ENCODE results near the gene PPP4R2.
"Not testable (repeated sequence)": the region's sequence is repeated elsewhere in the genome, so short reads cannot be mapped to it uniquely, and the experiment has no call there.

The PPP4R2 gene

DNA sequence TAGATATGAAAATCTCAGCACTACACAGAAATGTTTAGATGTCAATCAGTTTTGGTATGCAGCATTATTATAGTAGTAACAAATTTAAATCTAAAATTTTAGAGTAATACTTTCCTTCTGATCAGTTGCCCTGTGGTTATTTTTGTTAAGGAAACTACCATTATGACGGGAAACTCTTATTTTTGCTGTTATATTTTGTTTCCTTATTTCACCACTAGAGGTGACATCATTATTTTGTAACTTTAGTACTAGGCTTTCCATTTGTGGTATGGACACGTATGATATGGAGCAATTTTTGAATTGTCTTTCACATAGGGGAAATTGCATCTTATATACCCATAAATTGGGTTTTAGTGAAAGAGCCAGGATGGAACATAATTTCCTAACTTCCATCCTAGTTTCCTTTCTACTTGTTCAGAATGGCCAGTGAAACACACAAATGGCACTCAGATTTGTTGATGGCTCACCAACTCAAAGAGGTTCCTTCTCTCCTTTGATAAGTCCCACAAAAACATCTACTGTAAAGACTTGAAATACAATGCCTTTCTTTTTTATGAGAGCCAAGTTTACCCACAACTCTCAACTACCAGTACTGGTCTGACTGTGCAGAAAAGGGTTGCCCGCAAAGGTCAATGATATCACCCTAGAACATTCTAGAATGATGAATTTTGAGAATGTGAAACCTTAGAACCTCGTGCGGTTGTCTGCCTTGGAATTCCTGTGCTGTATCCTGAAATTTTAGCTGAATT, 19.4 kb upstream of the PPP4R2 start:
- DNase-seq, result peak in 1 of 2 experiments; percentile 39

DNA sequence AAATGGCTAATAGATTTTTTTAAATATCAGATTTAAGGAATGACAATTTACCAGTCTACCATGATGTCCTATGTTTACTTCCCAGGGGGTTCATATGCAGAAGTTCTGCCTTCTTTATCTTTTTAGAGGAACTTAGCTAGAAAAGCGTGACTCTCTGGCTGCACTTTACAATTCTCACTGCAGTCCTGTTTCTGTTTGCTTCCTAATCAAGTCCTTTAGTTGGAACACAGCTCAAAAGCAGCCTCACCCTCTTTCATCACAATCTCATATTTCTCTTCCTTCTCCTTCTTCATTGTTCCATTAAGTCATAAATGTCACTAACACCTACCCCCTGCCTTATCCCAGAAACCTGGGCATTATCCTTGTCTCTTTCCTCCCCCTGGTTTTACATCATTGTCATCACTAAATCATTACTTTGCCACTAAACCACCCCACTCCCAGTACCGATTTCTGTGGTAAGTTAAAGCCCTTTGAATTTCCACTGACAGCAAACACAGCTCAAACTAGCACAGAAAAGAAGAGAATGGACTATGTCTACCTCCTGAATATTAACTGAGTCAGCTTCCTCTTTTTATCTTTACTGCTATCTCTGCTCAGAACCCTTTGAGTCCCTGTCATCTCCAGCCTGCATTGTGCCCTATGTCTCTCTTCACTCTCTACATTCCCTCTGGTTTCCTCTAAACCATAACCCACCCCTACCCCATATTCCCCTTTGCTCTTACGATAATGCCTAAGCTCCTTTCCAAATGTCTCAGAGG, 13.8 kb upstream of the PPP4R2 start:
- no peak for DNase-seq

DNA sequence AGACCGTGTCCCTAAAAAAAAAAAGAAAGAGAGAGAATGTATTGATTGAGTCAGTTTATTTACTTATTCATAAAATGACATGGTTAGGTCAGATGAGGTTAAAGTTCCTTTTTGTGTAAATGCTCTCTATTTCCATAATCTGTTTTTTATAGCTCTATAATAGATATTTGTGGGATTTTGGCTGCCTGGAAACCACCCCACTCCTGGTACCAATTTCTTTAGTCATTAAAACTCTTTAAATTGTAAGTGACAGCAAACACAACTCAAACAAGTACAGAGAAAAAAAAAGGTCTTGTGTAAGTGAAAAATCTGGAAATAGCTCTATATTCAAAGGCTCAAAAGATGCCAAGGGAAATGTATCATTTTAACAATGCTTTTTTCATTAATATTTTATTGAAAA, 11.0 kb upstream of the PPP4R2 start:
- no peak for DNase-seq

DNA sequence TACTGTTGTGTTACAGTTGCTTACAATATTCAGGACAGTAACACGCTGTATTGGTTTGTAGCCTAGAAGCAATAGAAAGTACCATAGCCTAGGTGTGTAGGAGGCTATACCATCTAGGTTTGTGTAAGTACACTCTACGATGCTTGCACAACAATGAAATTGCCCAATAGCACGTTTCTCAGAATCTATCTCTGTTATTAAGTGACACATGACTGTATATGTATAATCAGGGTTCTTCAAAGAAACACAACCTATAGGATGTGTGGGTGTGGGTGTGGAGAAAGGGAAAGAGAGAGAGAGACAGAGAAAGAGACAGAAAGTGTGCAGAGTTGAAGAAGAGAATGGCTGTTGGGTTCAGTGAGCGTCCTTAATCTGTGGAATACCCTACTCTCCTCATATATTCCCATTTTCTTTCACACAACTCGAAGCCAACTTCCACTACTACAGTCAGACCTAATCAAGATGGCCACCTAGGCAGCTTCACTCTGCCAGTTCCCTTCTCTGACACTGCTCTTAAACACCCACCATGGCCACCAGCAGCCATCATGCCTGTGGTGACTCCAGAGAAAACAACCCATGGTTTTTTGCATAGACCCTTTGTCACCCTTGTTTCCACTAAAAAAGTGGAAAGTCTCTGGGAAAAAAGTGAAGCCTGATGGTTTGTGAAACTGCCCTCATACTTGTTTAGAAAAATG, 5.8 kb upstream of the PPP4R2 start:
- DNase-seq, result no peak

DNA sequence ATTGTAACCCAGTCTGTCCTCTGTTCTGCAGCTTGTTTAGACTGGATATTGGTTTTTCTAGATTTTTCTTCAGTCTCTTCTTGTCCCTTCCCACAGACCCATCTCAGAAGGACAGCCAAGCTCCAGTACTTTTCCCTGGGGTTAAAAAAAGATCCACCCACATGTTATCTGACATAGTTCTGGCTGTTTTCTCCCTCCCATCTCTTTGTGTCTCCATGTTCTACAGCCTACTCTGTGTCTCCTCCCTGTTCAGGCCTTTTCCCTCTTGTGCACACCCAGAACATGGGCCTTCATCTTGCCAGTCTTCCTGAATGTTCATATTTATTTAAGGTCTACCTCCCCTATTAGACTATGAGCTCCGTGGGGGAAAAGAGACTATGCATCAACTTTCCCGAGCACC, 5.1 kb upstream of the PPP4R2 start:
- DNase-seq, result no peak

DNA sequence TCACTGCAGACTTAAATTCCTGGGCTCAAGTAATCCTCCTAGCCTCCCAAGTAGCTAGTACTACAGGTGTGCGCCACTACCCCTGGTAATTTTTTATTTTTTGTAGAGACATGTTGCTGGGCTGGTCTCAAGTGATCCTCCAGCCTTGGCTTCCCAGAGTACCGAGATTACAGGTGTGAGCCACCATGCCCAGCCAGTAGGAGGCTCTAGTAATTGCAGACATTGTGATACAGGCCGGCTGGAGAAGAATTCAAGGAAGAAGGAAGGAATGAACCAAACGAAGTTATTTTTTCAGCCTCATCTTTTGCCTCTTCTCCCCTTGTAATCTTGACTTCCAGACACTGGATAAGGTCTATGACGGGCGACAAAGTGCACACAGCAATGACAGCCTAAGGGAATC, 3.2 kb upstream of the PPP4R2 start:
- DNase-seq, result no peak

DNA sequence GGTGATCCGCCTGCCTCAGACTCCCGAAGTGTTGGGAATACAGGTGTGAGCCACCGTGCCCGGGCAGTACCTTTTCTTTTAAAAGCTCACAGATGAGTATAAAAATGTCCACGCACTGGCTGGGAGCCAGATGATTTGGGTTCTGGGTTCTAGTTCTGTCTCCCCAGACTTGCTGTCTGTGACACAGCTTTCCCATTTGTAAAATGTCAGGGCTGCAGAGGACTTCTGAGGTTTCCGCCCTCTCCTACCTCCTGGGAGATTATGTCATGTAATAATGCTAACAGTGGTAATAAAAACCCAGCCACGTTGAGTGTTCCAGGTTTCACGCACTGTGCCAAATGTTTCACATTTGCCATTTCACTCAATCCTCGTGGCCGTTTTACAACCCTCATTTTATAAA, 1.3 kb upstream of the PPP4R2 start:
- no peak for DNase-seq

DNA sequence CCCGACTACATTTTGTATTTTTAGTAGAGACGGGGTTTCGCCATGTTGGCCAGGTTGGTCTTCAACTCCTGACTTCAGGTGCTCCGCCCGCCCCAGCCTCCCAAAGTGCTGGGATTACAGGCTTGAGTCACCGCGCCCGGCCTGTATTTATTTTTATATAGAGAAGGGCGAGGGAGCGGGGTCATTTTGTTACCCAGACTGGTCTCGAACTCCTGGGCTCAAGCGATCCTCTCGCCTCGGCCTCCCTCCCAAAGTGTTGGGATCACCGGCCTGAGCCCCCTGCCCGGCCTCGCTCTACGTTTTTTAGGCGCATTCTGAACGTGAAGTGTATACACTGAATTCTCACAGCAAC, 514 bp upstream of the PPP4R2 start:
- no peak for DNase-seq

DNA sequence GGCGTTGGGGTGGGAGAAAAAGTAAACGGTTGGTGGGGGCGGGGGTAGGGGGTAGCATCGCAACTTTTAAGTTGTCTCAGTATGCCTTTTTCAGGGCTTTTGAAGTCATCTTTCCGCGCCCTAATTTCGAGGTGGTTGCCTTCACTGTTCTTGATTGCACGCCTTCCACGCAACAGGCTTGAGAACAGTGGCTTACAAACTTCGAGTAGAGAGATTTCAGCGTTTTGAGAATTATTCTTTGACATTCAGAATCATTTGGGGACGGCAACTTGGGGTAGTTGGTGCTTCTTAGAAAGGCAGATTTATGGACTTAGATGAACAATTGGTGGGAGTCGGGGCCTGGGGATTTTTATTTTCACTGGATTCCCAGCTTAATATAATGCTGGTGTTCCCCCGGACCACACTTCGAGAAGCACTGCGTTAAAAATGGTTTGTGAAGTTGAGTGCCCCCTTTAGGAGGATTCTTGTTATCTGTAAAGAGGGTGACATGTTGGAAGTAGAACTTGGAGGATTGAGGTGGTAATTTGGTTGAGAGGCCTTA, 880 bp downstream of the PPP4R2 start:
- no peak for DNase-seq

DNA sequence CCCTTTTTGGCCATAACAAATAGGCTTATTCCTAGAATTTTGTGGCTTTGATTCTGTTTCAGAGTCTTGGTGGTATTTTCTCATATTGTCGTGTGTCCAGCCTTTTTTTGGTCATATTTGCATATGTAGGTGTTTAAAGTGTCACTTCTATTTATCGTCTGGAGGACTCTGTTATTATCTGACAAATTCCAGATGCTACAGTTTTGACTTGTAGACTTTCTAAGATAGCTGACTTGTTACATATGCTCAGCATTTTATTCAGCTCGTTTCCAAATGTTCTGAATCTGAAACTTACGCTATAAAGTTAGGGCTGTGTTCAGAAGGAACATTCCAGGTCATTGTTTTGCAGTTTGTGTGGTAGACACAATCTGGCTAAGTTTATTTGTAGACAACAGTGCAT, 1.9 kb downstream of the PPP4R2 start:
- no peak for DNase-seq

DNA sequence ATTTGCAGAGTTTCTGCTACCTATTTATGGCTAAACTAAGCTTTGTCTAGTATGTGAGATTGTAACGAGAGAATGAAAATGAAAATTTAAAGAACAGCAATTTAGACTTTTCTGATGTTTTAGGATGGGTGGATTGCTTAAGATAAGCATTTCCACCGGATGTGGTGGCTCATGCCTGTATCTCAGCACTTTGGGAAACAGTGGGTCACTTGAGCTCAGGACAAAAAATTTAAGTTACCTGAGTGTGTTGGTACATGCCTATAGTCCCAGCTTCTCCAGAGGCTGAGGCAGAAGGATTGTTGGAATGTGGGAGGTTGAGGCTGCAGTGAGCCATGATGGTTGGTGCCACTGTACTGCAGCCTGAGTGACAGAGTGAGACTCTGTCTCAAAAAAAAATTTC, 3.3 kb downstream of the PPP4R2 start:
- DNase-seq, result peak; percentile 40 to 43

DNA sequence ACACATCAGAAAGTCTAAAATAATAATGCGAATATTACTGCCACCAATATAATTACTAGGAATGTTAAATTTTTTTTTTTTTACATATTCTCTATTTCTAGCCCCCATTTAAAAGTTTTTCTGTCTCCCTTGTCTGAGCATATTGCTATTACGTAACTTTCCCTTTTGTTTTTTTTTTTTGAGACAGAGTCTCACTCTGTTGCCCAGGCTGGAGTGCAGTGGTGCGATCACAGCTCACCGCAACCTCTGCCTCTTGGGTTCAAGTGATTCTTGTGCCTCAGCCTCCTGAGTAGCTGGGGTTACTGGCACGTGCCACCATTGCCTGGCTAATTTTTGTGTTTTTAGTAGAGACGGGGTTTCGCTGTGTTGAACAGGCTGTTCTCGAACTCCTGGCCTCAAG, 6.4 kb downstream of the PPP4R2 start:
- not testable (repeated sequence) for DNase-seq

DNA sequence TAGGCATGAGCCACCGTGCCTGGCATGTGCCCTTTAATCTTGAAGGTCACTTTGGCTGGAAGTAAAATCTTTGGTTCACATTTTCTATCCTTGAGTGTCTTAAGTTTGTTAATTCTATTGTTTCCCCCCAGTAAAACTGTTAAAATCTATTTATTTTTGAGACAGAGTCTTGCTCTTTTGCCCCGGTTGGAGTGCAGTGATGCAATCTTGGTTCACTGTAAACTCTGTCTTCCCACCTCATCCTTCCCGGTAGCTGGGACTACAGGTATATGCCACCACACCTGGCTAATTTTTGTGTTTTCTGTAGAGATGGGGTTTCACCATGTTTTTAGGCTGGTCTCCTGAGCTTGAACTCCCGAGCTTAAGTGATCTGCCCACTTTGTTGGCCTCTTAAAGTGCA, 7.7 kb downstream of the PPP4R2 start:
- no peak for DNase-seq

DNA sequence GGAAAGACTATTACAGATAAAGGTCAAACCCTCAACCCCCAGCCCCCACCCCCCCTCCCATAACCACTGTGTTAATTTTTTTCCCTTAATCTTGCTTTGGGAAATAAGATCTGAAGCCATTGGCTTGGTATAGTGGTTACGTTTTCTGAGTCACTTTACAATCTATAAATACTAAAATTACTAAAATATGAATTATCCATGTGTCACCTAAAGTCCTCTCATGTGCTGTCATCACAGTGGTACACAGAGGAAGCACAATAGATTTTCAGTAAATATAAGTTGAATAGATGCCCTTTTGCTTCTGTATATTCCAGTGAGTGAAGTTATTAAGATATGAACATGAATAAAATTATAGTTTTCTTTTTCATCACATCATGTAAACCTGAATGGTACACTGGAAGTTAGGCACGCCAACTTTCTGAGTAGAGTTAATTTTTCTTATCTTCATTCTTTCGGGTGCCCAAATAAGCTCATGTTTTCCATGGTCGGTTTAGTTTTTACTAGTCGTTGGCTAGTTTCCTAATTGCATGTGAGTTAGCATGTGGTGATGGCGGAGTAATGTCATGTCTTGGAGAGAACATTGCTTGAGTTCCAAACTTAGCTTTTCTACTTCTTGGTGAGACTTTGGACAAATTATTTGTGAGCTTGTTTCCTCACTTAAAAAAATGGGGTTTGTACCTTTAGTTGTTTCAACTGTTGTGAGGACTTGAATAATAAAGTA, 11.5 kb downstream of the PPP4R2 start:
- DNase-seq, result no peak

DNA sequence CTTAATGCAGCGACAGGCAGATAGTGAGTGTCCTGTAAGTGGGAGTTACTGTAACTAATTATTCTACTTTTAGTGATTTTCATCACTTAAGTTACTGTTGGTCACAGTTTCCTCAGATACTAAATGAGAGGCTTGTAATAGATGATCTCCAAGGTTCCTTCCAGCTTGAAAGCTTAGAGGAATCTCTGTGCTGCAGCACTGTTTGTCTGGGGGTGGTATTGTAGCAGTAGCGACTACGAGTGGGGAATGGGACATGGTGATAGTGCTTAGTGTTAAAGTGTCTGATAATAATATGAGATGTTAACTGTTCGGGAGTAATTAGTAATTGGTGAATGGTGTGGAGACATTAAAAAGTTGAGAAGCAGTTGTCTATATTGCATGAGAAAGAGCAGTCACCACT, 12.4 kb downstream of the PPP4R2 start:
- DNase-seq, result no peak

DNA sequence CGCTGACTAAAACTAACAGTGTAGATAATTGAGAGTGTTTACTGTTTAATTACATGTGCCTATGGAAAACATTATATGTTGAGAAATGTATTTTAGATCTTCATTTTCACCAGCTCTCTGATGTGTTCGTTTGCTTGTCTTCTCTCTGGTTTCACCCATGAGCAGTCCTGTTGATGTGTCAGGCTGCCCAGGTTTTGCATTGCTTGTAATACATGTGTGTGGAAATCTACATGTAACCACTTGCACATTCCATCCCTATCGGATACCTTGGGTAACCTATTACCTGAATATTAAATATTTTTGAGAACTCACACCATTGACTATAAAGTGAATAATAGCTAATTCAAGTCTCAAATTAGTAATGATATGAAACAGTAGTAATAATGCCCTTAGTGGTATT, 13.1 kb downstream of the PPP4R2 start:
- no peak for DNase-seq

DNA sequence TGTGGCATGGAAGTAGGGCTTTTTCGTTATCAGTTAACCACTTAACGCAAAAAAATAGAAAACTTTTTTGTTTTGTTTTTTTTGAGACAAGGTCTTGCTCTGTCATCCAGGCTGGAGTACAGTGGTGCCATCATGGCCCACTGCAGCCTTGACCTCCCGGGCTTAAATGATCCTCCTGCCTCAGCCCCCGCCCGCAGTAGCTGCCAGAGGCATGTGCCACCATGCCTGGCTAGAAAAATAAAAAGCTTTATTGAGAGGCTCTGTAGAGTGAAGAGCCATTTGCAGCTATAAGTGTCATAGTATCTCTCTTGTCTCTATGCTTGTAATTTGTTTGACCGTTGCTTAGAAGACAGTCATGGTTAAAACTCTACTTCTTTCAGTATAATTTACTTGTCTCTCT, 13.5 kb downstream of the PPP4R2 start:
- DNase-seq, result no peak

DNA sequence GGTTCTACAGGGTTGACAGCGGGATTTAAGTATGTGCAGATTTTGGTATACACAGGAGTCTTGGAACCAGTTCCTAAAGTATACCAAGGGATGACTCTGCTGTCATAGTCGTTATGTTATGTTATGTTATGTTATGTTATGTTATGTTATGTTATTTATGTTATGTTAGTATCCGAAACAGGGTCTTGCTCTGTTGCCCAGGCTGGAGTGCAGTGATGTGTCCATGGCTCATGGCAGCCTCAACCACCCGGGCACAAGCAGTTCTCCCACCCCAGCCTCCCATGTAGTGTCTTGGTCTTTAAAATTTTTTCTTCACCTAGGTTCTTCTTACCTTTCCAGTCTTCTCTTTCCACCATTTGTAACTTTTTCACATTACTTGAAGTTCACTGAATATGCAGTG, 21.7 kb downstream of the PPP4R2 start:
- DNase-seq, result no peak

DNA sequence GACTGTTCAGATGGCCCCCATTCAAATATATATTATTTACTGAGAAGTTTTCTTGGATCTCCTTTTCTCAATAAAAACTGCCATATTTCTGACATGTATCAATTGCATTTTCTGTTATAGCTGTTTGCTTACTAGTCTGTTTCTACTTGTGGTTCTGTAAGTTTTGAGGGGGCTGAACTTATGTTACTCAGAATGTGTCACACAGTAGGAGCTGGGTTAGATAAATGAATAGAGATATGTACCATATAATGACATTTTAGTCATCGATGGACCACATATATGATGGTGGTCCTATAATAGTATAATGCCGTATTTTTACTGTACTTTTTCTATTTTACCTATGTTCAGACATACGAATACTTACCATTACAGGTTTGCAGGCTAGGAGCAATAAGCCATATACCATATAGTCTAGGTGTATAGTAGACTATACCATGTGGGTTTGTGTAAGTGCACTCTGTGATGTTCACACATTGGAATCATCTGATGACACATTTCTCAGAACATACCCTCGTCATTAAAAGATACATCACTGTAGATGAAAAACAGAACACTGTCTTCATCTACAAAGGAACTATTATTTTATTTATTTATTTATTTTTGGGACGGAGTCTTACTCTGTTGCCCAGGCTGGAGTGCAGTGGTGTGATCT, 22.3 kb downstream of the PPP4R2 start:
- no peak for DNase-seq

DNA sequence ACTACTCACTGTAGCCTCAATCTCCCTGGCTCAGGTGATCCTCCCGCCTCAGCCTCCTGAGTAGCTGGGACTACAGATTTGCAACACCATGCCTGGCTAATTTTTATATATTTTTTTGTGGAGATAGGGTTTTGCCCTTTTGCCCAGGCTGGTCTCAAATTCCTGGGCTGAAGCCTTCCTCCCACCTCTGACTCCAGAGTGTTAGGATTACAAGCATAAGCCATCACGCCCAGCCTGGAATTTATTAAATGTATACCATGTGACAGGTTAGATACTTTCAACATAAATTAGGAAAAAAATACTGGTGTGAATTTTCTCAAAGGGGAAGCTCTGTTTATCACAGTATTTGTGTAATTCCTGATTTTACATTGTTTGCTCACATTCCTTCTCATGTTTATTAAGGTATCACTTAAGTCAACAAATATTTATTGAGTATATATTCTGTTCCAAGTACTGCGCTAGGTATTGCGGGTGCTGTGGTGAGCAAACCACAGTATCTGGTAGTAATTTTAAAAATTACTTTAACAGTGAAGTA, 24.8 kb downstream of the PPP4R2 start:
- no peak for DNase-seq

DNA sequence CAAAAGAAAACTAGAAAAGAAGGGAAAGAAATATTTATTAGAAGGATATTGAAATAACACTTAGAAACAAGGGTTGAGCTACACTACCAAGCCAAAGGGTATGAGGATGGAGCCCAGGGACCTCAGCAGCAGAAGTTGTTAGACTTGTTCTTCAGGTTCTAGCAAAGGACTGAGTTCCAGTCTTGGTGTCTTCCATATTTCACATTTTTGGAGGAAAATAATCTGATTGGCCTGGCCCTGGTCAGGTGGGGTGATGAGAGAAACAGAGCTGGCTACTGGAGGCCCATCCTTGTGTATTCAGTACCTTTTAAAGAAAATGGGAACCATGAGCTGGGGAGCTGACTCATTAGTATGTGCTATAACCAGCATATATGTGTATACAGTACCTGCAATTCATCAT, 28.2 kb downstream of the PPP4R2 start:
- DNase-seq, result no peak

DNA sequence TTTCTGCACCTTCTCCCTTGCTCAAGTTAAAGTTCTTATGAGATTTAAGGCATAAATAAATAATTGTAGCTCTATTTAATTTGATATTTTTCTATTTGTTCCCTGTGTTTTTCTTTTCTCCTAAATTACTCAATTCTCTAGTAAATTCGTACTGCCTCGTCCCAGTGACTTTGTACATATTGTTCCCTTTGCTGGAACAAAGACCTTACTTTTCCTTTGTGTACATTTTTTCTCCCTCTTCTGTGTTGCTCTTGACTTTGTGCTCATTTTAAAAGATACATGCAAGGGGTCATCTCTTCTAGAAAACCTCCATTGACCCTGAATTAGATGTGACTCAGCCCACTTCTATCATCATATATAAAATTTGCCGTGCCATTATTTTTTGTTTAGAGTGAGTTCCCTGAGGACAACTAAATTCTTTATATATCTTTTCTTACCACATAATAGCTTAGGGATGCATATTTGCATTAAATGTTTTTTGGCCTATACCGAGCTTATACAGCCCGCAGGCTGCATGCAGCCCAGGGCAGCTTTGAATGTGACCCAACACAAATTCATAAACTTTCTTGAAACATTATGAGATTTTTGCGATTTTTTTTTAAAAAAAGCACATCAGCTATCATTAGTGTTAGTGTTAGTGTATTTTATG, 29.6 kb downstream of the PPP4R2 start:
- no peak for DNase-seq
